ENCODE results near the gene SBF2.
"Not testable (repeated sequence)": the region's sequence is repeated elsewhere in the genome, so short reads cannot be mapped to it uniquely, and the experiment has no call there.

Gene SBF2

GRCh38 chr11:10265936-10266335 is 28.1 kb downstream of the SBF2 start:
- Histone ChIP-seq H3K4me2 (ENCODE audit: low read length) (no peak overlapping the region), H3K27ac (ENCODE audit: low read depth, low read length, poor library complexity, severe bottlenecking) (no peak overlapping the region), H3K9ac (ENCODE audit: low read length) (no peak overlapping the region), H3K9me2 (ENCODE audit: low read depth, low read length) (no peaks in the 10 kb centered on the region), H3F3A (ENCODE audit: insufficient read depth, low read length) (0 out of 2 replicates have a peak, but pooled peaks cover 5% of the 10 kb centered on the region), H3K4me1 (ENCODE audit: insufficient read depth, low read length, severe bottlenecking) (no peaks in the 10 kb centered on the region), H3K36me3 (ENCODE audit: insufficient read depth, low read length) (no peaks in the 10 kb centered on the region), H4K20me1 (ENCODE audit: insufficient read depth, low read length) (no peaks in the 10 kb centered on the region), H3K27me3 (ENCODE audit: insufficient read depth, low read length) (no peaks in the 10 kb centered on the region), H3K4me3 (ENCODE audit: low read depth, low read length, poor library complexity, severe bottlenecking) (no peak overlapping the region), H3K79me2 (ENCODE audit: insufficient read depth, low read length) (no peaks in the 10 kb centered on the region), H3K9me3 (ENCODE audit: low read length) (no peaks in the 10 kb centered on the region), H2AFZ (ENCODE audit: low read length) (no peak overlapping the region)
- no peak for TF ChIP-seq EZH2 (IDR thresholded peaks at IDR 0.05; ENCODE audit: borderline replicate concordance, low read length)
- TF ChIP-seq, protein P1, sequence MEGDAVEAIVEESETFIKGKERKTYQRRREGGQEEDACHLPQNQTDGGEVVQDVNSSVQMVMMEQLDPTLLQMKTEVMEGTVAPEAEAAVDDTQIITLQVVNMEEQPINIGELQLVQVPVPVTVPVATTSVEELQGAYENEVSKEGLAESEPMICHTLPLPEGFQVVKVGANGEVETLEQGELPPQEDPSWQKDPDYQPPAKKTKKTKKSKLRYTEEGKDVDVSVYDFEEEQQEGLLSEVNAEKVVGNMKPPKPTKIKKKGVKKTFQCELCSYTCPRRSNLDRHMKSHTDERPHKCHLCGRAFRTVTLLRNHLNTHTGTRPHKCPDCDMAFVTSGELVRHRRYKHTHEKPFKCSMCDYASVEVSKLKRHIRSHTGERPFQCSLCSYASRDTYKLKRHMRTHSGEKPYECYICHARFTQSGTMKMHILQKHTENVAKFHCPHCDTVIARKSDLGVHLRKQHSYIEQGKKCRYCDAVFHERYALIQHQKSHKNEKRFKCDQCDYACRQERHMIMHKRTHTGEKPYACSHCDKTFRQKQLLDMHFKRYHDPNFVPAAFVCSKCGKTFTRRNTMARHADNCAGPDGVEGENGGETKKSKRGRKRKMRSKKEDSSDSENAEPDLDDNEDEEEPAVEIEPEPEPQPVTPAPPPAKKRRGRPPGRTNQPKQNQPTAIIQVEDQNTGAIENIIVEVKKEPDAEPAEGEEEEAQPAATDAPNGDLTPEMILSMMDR (IDR thresholded peaks at IDR 0.05; ENCODE audit: low read length): no peak

DNA sequence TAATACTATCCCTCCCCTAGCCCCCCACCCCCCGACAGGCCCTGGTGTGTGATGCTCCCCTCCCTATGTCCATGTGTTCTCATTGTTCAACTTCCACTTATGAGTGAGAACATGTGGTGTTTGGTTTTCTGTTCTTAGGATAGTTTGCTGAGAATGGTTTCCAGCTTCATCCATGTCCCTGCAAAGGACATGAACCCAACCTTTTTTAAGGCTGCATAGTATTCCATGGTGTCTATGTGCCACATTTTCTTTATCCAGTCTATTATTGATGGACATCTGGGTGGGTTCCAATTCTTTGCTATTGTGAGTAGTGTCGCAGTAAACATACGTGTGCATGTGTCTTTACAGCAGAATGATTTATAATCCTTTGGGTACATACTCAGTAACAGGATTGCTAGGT is 29.3 kb downstream of the SBF2 start:
- not testable (repeated sequence) for H3K4me1 ChIP-seq (ENCODE audit: insufficient read depth, low read length, severe bottlenecking)

DNA sequence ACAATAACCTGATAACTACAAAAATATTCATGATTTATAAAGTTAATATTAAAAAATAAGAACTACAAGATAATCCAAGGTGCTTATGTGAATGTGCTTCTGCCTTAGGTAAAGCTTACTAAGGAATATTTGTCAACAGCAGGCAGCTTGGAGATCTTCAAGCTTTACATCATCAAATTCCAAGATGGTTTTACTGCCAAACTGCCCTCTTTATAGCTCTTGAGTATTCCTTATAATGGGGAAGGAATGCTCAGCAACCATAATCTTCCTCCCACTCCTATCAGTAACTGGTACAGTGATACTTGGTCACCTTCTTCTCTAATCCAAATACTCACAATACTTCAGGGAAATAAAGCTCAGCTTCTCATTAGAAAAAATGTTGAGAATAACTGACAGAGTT is 30.1 kb downstream of the SBF2 start:
- H3K4me2 ChIP-seq (ENCODE audit: low read length): no peak overlapping the region
- H3F3A ChIP-seq (ENCODE audit: insufficient read depth, low read length): 0 out of 2 replicates have a peak, but pooled peaks cover 5% of the 10 kb centered on the region
- no peak overlapping the region for H3K9ac ChIP-seq (ENCODE audit: low read length)
- H3K9me2 ChIP-seq (ENCODE audit: low read depth, low read length): no peaks in the 10 kb centered on the region
- no peak overlapping the region for H2AFZ ChIP-seq (ENCODE audit: low read length)
- no peaks in the 10 kb centered on the region for H3K27me3 ChIP-seq (ENCODE audit: insufficient read depth, low read length)
- no peaks in the 10 kb centered on the region for H3K4me1 ChIP-seq (ENCODE audit: insufficient read depth, low read length, severe bottlenecking)
- H3K79me2 ChIP-seq (ENCODE audit: insufficient read depth, low read length): no peaks in the 10 kb centered on the region
- H3K27ac ChIP-seq (ENCODE audit: low read depth, low read length, poor library complexity, severe bottlenecking): no peak overlapping the region
- no peaks in the 10 kb centered on the region for H4K20me1 ChIP-seq (ENCODE audit: insufficient read depth, low read length)
- TF ChIP-seq, protein P1 (IDR thresholded peaks at IDR 0.05; ENCODE audit: low read length): no peak
- no peak for TF ChIP-seq EZH2 (IDR thresholded peaks at IDR 0.05; ENCODE audit: borderline replicate concordance, low read length)
- no peak overlapping the region for H3K4me3 ChIP-seq (ENCODE audit: low read depth, low read length, poor library complexity, severe bottlenecking)
- H3K36me3 ChIP-seq (ENCODE audit: insufficient read depth, low read length): no peaks in the 10 kb centered on the region
- no peaks in the 10 kb centered on the region for H3K9me3 ChIP-seq (ENCODE audit: low read length)

More for the DNA sequence above, 29.3 kb downstream of the SBF2 start:
- not testable (repeated sequence) for H3K27ac ChIP-seq (ENCODE audit: low read depth, low read length, poor library complexity, severe bottlenecking); H3K9me2 ChIP-seq (ENCODE audit: low read depth, low read length); H3K4me2 ChIP-seq (ENCODE audit: low read length); H3K4me3 ChIP-seq (ENCODE audit: low read depth, low read length, poor library complexity, severe bottlenecking); H4K20me1 ChIP-seq (ENCODE audit: insufficient read depth, low read length); H3K9me3 ChIP-seq (ENCODE audit: low read length); H3K36me3 ChIP-seq (ENCODE audit: insufficient read depth, low read length); H2AFZ ChIP-seq (ENCODE audit: low read length); H3K79me2 ChIP-seq (ENCODE audit: insufficient read depth, low read length); H3F3A ChIP-seq (ENCODE audit: insufficient read depth, low read length); H3K9ac ChIP-seq (ENCODE audit: low read length); H3K27me3 ChIP-seq (ENCODE audit: insufficient read depth, low read length)

- H3F3A ChIP-seq (ENCODE audit: insufficient read depth, low read length): 0 out of 2 replicates have a peak, but pooled peaks cover 5% of the 10 kb centered on the region
- no peak overlapping the region for H3K4me3 ChIP-seq (ENCODE audit: low read depth, low read length, poor library complexity, severe bottlenecking)
- H3K36me3 ChIP-seq (ENCODE audit: insufficient read depth, low read length): no peaks in the 10 kb centered on the region
- no peaks in the 10 kb centered on the region for H3K4me1 ChIP-seq (ENCODE audit: insufficient read depth, low read length, severe bottlenecking)
- no peaks in the 10 kb centered on the region for H4K20me1 ChIP-seq (ENCODE audit: insufficient read depth, low read length)
- H3K9me2 ChIP-seq (ENCODE audit: low read depth, low read length): no peaks in the 10 kb centered on the region
- H3K9ac ChIP-seq (ENCODE audit: low read length): no peak overlapping the region
- H3K79me2 ChIP-seq (ENCODE audit: insufficient read depth, low read length): no peaks in the 10 kb centered on the region
- H3K9me3 ChIP-seq (ENCODE audit: low read length): no peaks in the 10 kb centered on the region
- H2AFZ ChIP-seq (ENCODE audit: low read length): no peak overlapping the region
- no peak overlapping the region for H3K4me2 ChIP-seq (ENCODE audit: low read length)
- no peak overlapping the region for H3K27ac ChIP-seq (ENCODE audit: low read depth, low read length, poor library complexity, severe bottlenecking)
- H3K27me3 ChIP-seq (ENCODE audit: insufficient read depth, low read length): no peaks in the 10 kb centered on the region
- no peak for TF ChIP-seq EZH2 (IDR thresholded peaks at IDR 0.05; ENCODE audit: borderline replicate concordance, low read length)
- TF ChIP-seq, protein P1 (IDR thresholded peaks at IDR 0.05; ENCODE audit: low read length): no peak
Measured at GRCh38 chr11:10261821-10262220, 32.2 kb downstream of the SBF2 start.

Measured in OCI-LY1 (cell line).